ENCODE measurements around the gene PFKFB3.

GRCh38 chr10:6191147-6191546 lies 11.6 kb upstream of the PFKFB3 start:
- TF ChIP-seq CEBPB (IDR thresholded peaks at IDR 0.05) (no peak), EP300 (IDR thresholded peaks at IDR 0.05; ENCODE audit: borderline replicate concordance) (no peak)
